Osteocyte (in vitro differentiated cells): ENCODE measurements around the gene TOMM22. TPM values are rescaled to one million over a fixed set of nuclear protein-coding genes. Genes with fewer than 3 reads are reported as not detected.

Source experiments
- DNase-seq: peaks from one replicate; pipeline ENCODE4 v3.0.0; 2021; ENCODE audit warnings: mixed read lengths; ENCODE audit not compliant: unreplicated experiment; ENCODE audit errors: extremely low spot score
- H3K27ac Mint-ChIP-seq: one replicate; pipeline ENCODE4 v1.8.0; 2021; ENCODE audit warnings: mild to moderate bottlenecking, mixed read lengths; ENCODE audit not compliant: unreplicated experiment
- H3K27me3 Mint-ChIP-seq: one replicate; pipeline ENCODE4 v1.8.0; 2021; ENCODE audit warnings: mixed read lengths; ENCODE audit not compliant: unreplicated experiment
- H3K36me3 Mint-ChIP-seq: one replicate; pipeline ENCODE4 v1.8.0; 2021; ENCODE audit warnings: mixed read lengths; ENCODE audit not compliant: unreplicated experiment
- H3K4me1 Mint-ChIP-seq: one replicate; pipeline ENCODE4 v1.8.0; 2021; ENCODE audit warnings: mixed read lengths; ENCODE audit not compliant: unreplicated experiment
- H3K4me3 Mint-ChIP-seq: one replicate; pipeline ENCODE4 v1.8.0; 2021; ENCODE audit warnings: mild to moderate bottlenecking, moderate library complexity, mixed read lengths; ENCODE audit not compliant: unreplicated experiment
- H3K9me3 Mint-ChIP-seq: one replicate; pipeline ENCODE4 v1.8.0; 2021; ENCODE audit warnings: mixed read lengths; ENCODE audit not compliant: unreplicated experiment
- total RNA-seq: library from RNA; stranded (reverse); gene quantifications from 2 replicates; pipeline ENCODE4 v1.2.1, GENCODE V29; 2021
- TF ChIP-seq, protein P1 (sequence below): fragments of 200-600 bp; sonication (generic); IDR thresholded peaks from 2 replicates; pipeline ENCODE4 v1.5.0; 2021; ENCODE audit warnings: antibody characterized with exemption, mild to moderate bottlenecking, moderate library complexity

Gene TOMM22
- total RNA-seq, 1 donor from 2014 or later, result 61.0 TPM

DNA sequence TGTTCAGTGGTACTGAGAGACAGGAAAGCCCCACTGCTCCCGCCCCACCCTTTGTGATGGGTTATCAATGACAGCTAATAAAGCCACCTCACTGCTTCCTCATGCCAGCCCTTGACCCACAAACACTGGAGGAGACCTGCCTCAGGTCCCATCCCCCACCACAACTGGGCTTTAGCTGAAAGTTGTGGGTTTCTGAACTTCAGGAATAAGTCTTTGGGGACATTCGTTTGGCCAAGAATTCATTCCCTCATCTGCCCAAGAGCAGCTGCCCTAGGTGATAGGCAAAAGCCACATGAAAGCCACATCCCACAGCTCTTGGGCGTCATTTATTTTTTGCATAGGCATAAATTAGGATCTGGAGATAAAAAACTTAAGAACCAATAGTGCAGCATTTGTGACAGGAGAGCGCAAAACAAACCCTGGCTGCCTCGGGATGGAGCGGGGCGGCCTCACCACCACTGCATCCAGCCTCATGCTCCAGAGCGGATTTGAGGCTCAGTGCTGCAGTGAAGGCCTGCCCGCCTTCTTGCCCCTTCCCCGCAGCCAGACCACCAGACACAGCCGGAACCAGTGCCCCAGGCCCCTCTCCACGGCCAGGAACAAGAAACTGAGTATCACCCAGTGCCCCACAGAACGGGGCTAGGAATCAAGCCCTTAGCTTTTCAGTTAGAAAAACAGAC is 52.8 kb downstream of the TOMM22 start:
- TF ChIP-seq, protein P1, sequence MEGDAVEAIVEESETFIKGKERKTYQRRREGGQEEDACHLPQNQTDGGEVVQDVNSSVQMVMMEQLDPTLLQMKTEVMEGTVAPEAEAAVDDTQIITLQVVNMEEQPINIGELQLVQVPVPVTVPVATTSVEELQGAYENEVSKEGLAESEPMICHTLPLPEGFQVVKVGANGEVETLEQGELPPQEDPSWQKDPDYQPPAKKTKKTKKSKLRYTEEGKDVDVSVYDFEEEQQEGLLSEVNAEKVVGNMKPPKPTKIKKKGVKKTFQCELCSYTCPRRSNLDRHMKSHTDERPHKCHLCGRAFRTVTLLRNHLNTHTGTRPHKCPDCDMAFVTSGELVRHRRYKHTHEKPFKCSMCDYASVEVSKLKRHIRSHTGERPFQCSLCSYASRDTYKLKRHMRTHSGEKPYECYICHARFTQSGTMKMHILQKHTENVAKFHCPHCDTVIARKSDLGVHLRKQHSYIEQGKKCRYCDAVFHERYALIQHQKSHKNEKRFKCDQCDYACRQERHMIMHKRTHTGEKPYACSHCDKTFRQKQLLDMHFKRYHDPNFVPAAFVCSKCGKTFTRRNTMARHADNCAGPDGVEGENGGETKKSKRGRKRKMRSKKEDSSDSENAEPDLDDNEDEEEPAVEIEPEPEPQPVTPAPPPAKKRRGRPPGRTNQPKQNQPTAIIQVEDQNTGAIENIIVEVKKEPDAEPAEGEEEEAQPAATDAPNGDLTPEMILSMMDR, result no peak
- H3K27me3 Mint-ChIP-seq, result no peaks in the 10 kb centered on the region
- no peak overlapping the region for H3K4me3 Mint-ChIP-seq
- no peak overlapping the region for H3K27ac Mint-ChIP-seq
- peaks cover 33% of the 10 kb centered on the region for H3K36me3 Mint-ChIP-seq
- no peaks in the 10 kb centered on the region for H3K9me3 Mint-ChIP-seq
- H3K4me1 Mint-ChIP-seq, result peaks cover 24% of the 10 kb centered on the region
- no peak for DNase-seq

Other genes starting within 250 kb of the TOMM22 start
- 0.43 and 0.57 TPM in 2 replicates for gene KCNJ4, start 226.8 kb upstream of the TOMM22 start, total RNA-seq
- gene KDELR3, start 213.9 kb upstream of the TOMM22 start, total RNA-seq, result 39.3 and 49.3 TPM in 2 replicates
- 439 and 466 TPM in 2 replicates for gene DDX17, start 175.6 kb upstream of the TOMM22 start, total RNA-seq
- gene DMC1, start 111.8 kb upstream of the TOMM22 start, total RNA-seq, result 1.4 TPM in 2 replicates
- gene FAM227A, start 25.6 kb upstream of the TOMM22 start, total RNA-seq, result 2.7 and 3.5 TPM in 2 replicates
- gene CBY1, start 25.3 kb upstream of the TOMM22 start, total RNA-seq, result 38.3 and 41.0 TPM in 2 replicates
- gene JOSD1, start 19.0 kb downstream of the TOMM22 start, total RNA-seq, result 78.6 and 85.5 TPM in 2 replicates
- 67.4 and 68.8 TPM in 2 replicates for gene GTPBP1, start 24.0 kb downstream of the TOMM22 start, total RNA-seq
- gene SUN2, start 74.0 kb downstream of the TOMM22 start, total RNA-seq, result 148 and 151 TPM in 2 replicates
- 16.4 and 17.0 TPM in 2 replicates for gene DNAL4, start 112.2 kb downstream of the TOMM22 start, total RNA-seq
- 4.7 and 4.8 TPM in 2 replicates for gene NPTXR, start 162.1 kb downstream of the TOMM22 start, total RNA-seq
- gene CBX6, start 190.3 kb downstream of the TOMM22 start, total RNA-seq, result 83.5 and 86.2 TPM in 2 replicates